ENCODE data around the gene HMGB1.

The HMGB1 gene

GRCh38 chr13:30435911-30436451 lies 29.8 kb downstream of the HMGB1 start:
- in situ Hi-C loops (cut with MboI; ENCODE audit: low sequenced_read_pairs), result no loop called here

- in situ Hi-C loops (cut with MboI; ENCODE audit: low sequenced_read_pairs), result no loop called here
Measured at GRCh38 chr13:30431269-30431940, 34.3 kb downstream of the HMGB1 start.

- in situ Hi-C loops (cut with MboI; ENCODE audit: low sequenced_read_pairs), result no loop called here
Measured at GRCh38 chr13:30429721-30430694, 35.7 kb downstream of the HMGB1 start.

GRCh38 chr13:30429235-30429634 lies 36.5 kb downstream of the HMGB1 start:
- in situ Hi-C loops (cut with MboI; ENCODE audit: low sequenced_read_pairs), result no loop called here

GRCh38 chr13:30423891-30424290 lies 41.8 kb downstream of the HMGB1 start:
- in situ Hi-C loops (cut with MboI; ENCODE audit: low sequenced_read_pairs), result no loop called here

- in situ Hi-C loops (cut with MboI; ENCODE audit: low sequenced_read_pairs), result no loop called here
Measured at GRCh38 chr13:30422054-30422839, 43.5 kb downstream of the HMGB1 start, which contains the start of gene UBE2L5. UBE2L5 (plus strand) TSS chr13:30422493; CDS start chr13:30427991, 5,498 bp downstream.

GRCh38 chr13:30421093-30422053 lies 44.4 kb downstream of the HMGB1 start:
- in situ Hi-C loops (cut with MboI; ENCODE audit: low sequenced_read_pairs), result no loop called here

- in situ Hi-C loops (cut with MboI; ENCODE audit: low sequenced_read_pairs), result no loop called here
Measured at GRCh38 chr13:30418717-30419459, 46.8 kb downstream of the HMGB1 start.

GRCh38 chr13:30418075-30418716 lies 47.5 kb downstream of the HMGB1 start:
- in situ Hi-C loops (cut with MboI; ENCODE audit: low sequenced_read_pairs), result no loop called here

GRCh38 chr13:30416471-30416870 lies 49.3 kb downstream of the HMGB1 start:
- in situ Hi-C loops (cut with MboI; ENCODE audit: low sequenced_read_pairs), result no loop called here

GRCh38 chr13:30415430-30416030 lies 50.2 kb downstream of the HMGB1 start:
- in situ Hi-C loops (cut with MboI; ENCODE audit: low sequenced_read_pairs), result no loop called here

- in situ Hi-C loops (cut with MboI; ENCODE audit: low sequenced_read_pairs), result no loop called here
Measured at GRCh38 chr13:30413842-30414241, 51.9 kb downstream of the HMGB1 start.

GRCh38 chr13:30412346-30412745 lies 53.4 kb downstream of the HMGB1 start:
- in situ Hi-C loops (cut with MboI; ENCODE audit: low sequenced_read_pairs), result no loop called here

GRCh38 chr13:30410705-30411125 lies 55.0 kb downstream of the HMGB1 start:
- in situ Hi-C loops (cut with MboI; ENCODE audit: low sequenced_read_pairs), result no loop called here

- in situ Hi-C loops (cut with MboI; ENCODE audit: low sequenced_read_pairs), result no loop called here
Measured at GRCh38 chr13:30409886-30410704, 55.6 kb downstream of the HMGB1 start.

- in situ Hi-C loops (cut with MboI; ENCODE audit: low sequenced_read_pairs), result no loop called here
Measured at GRCh38 chr13:30408319-30409101, 57.2 kb downstream of the HMGB1 start.
